Suprapubic skin (tissue), 4 donors: ENCODE data around the gene HENMT1. TPM values are rescaled to one million over a fixed set of nuclear protein-coding genes. Genes with fewer than 3 reads are reported as not detected.

Source experiments
- DNase-seq, 2 donors: peaks; one replicate each; pipeline ENCODE4 v3.0.0-alpha.2; 2019; ENCODE audit warnings: low spot score in 2 of 2
- H3K27ac ChIP-seq: fragments of 200-600 bp; sonication (generic); one replicate; pipeline ENCODE4 v1.5.1; 2019
- H3K27me3 ChIP-seq: fragments of 200-600 bp; sonication (generic); one replicate; pipeline ENCODE4 v1.5.1; 2019
- H3K36me3 ChIP-seq: fragments of 200-600 bp; sonication (generic); one replicate; pipeline ENCODE4 v1.5.1; 2019
- H3K4me1 ChIP-seq: fragments of 200-600 bp; sonication (generic); one replicate; pipeline ENCODE4 v1.5.1; 2019
- H3K4me3 ChIP-seq: fragments of 200-600 bp; sonication (generic); one replicate; pipeline ENCODE4 v1.5.1; 2019; ENCODE audit warnings: mild to moderate bottlenecking
- H3K9me3 ChIP-seq: fragments of 200-600 bp; sonication (generic); one replicate; pipeline ENCODE4 v1.5.1; 2019
- CTCF ChIP-seq, 2 donors: fragments of 200-600 bp in 1 of 2; fragments of 450-650 bp in 1 of 2; sonication (generic) in 1 of 2; IDR thresholded peaks; one replicate each; pipeline ENCODE4 v1.5.1; 2016 to 2019; ENCODE audit warnings: antibody characterized with exemption in 2 of 2, mild to moderate bottlenecking in 1 of 2, moderate library complexity in 1 of 2
- EP300 ChIP-seq: sonication (generic); formaldehyde crosslinking; IDR thresholded peaks from one replicate; pipeline ENCODE4 v1.6.1; 2017; ENCODE audit warnings: antibody characterized with exemption
- POLR2A ChIP-seq, 2 donors: fragments of 450-650 bp; IDR thresholded peaks; one replicate each; pipeline ENCODE4 v1.6.1; 2017; ENCODE audit warnings: antibody characterized with exemption in 2 of 2, mild to moderate bottlenecking in 2 of 2, moderate library complexity in 2 of 2
- POLR2AphosphoS5 ChIP-seq, 3 donors: sonication (generic); formaldehyde crosslinking; IDR thresholded peaks; one replicate each; pipeline ENCODE4 v1.6.1; 2017; ENCODE audit warnings: antibody characterized with exemption in 3 of 3
- WGBS: methylation state at CpG from one replicate; pipeline ENCODE4 v1.1.5; 2018; 5-methylcytosine and 5-hydroxymethylcytosine counted together
- total RNA-seq, 4 donors: library from RNA; depleted of rRNA; stranded (reverse); fragments of >200 nt; gene quantifications; one replicate each; pipeline ENCODE4 v1.1.0, GENCODE V29; 2016

The HENMT1 gene
- total RNA-seq, 4 donors from 2014 or later, result 1.8 to 4.6 (median 2.4) TPM

- no peak for DNase-seq
- H3K9me3 ChIP-seq, result no peaks in the 10 kb centered on the region
- H3K4me3 ChIP-seq, result no peak overlapping the region
- H3K27ac ChIP-seq, result no peak overlapping the region
- WGBS, result 81% methylated on average over 5 of the region's 5 CpGs
- TF ChIP-seq EP300 (no peak), POLR2A (IDR thresholded peaks at IDR 0.05) (no peak)
- peaks cover 53% of the 10 kb centered on the region for H3K36me3 ChIP-seq
- H3K4me1 ChIP-seq, result peaks cover 7% of the 10 kb centered on the region
- no peaks in the 10 kb centered on the region for H3K27me3 ChIP-seq
Measured at GRCh38 chr1:108701176-108701849, 40.4 kb upstream of the HENMT1 start.

GRCh38 chr1:108699375-108700332, 38.8 kb upstream of the HENMT1 start:
- H3K4me1 ChIP-seq, result peaks cover 14% of the 10 kb centered on the region
- no peak overlapping the region for H3K4me3 ChIP-seq
- no peaks in the 10 kb centered on the region for H3K27me3 ChIP-seq
- H3K9me3 ChIP-seq, result no peaks in the 10 kb centered on the region
- H3K27ac ChIP-seq, result no peak overlapping the region
- WGBS, result 80% methylated on average over 22 of the region's 22 CpGs
- DNase-seq, result no peak
- TF ChIP-seq EP300 (no peak), POLR2A (IDR thresholded peaks at IDR 0.05) (no peak), POLR2AphosphoS5 (IDR thresholded peaks at IDR 0.05) (no peak), CTCF (IDR thresholded peaks at IDR 0.05) (no peak)
- peaks cover 53% of the 10 kb centered on the region for H3K36me3 ChIP-seq

GRCh38 chr1:108695535-108695934, 34.6 kb upstream of the HENMT1 start:
- no peak for TF ChIP-seq POLR2AphosphoS5 (IDR thresholded peaks at IDR 0.05)
- TF ChIP-seq CTCF (IDR thresholded peaks at IDR 0.05), result no peak
- TF ChIP-seq POLR2A (IDR thresholded peaks at IDR 0.05), result no peak
- no peak for TF ChIP-seq EP300
- peaks cover 38% of the 10 kb centered on the region for H3K36me3 ChIP-seq
- no peaks in the 10 kb centered on the region for H3K27me3 ChIP-seq
- 62% methylated on average over 5 of the region's 5 CpGs for WGBS
- no peak for DNase-seq
- H3K4me3 ChIP-seq, result peak overlapping the region; percentile 84
- no peaks in the 10 kb centered on the region for H3K9me3 ChIP-seq
- H3K27ac ChIP-seq, result no peak overlapping the region
- peaks cover 36% of the 10 kb centered on the region for H3K4me1 ChIP-seq

GRCh38 chr1:108692724-108693655, 32.1 kb upstream of the HENMT1 start:
- peak in 1 of 2 donors; percentile 74 for DNase-seq
- 1% methylated on average over 36 of the region's 36 CpGs for WGBS

More at GRCh38 chr1:108692724-108693655, 32.1 kb upstream of the HENMT1 start:
- no peak for TF ChIP-seq EP300
- TF ChIP-seq CTCF (IDR thresholded peaks at IDR 0.05), result no peak
- Histone ChIP-seq H3K36me3 (peaks cover 15% of the 10 kb centered on the region), H3K27ac (peak overlapping the region; percentile 98), H3K4me3 (peak overlapping the region; percentile 84), H3K9me3 (no peaks in the 10 kb centered on the region), H3K4me1 (peaks cover 36% of the 10 kb centered on the region), H3K27me3 (no peaks in the 10 kb centered on the region)
